Measurements from ENCODE around the gene PLA2G15.

Gene PLA2G15

DNA sequence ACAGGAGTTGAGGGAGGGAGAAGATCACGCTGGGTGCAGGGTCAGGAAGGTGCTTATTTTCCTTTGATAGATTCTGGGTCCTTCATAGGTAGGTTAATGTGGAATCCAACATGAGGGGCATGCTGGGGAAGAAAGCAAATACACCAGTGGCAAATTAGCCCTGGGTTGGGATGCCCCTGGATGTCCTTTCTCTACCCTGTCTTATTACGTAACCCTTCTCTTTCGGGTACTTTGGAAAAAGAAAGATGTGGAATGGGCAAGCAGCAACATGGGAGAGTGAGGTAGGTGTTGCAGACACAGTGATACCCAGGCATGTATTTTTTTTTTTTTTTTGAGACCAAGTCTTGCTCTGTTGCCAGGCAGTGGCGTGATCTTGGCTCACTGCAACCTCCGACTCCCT, 28.3 kb downstream of the PLA2G15 start:
- Histone ChIP-seq H4K20me1 (peaks cover 82% of the 10 kb centered on the region), H3K4me3 (no peak overlapping the region), H3K9ac (no peak overlapping the region), H3K4me1 (peaks cover 32% of the 10 kb centered on the region), H3K4me2 (no peak overlapping the region), H3K36me3 (peaks cover 89% of the 10 kb centered on the region), H3K9me3 (no peaks in the 10 kb centered on the region), H3K27ac (no peak overlapping the region), H3K27me3 (no peaks in the 10 kb centered on the region)
- TF ChIP-seq Cebpa-rat (IDR thresholded peaks at IDR 0.05), result no peak

DNA sequence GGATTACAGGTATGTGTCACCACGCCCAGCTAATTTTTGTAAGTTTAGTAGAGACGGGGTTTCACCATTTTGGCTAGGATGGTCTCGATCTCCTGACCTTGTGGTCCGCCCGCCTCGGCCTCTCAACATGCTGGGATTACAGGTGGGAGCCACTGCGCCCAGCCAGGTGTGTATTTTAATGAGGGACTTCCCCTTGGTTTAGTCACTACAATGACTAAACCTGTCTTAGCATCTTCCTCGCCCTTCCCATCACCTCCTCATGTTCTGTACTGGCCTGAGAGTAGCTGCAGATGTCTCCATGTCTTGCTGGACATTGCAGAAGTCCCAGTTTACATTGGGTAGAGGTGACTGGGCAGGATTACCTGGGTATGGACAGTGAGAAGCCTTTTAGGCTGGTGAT, 28.7 kb downstream of the PLA2G15 start:
- Histone ChIP-seq H3K27ac (no peak overlapping the region), H3K4me1 (peaks cover 28% of the 10 kb centered on the region; the same call in 1 of the 2 replicates), H4K20me1 (peaks cover 78% of the 10 kb centered on the region), H3K9me3 (no peaks in the 10 kb centered on the region; the same call in 1 of the 2 replicates), H3K9ac (no peak overlapping the region), H3K27me3 (no peaks in the 10 kb centered on the region), H3K4me3 (no peak overlapping the region), H3K36me3 (peaks cover 87% of the 10 kb centered on the region), H3K4me2 (no peak overlapping the region)
- no peak for TF ChIP-seq Cebpa-rat (IDR thresholded peaks at IDR 0.05)

DNA sequence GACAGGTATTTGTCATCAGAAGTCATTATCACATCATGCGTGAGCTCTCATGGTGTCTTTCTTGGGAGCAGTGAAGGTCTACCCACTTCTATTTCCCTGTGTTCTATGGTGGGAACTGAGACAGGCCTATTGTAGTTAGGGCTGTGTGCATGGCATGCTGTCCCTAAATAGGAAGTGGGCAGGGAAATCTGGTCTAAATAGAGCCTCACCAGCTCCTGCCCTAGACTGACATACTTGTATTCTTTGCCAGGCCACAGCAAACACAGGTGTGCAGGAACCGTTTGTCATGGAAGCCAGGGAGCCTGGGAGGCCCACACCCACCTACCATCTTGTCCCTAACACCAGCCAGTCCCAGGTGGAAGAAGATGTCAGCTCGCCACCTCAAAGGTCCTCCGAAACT, 29.3 kb downstream of the PLA2G15 start:
- Histone ChIP-seq H3K36me3 (peaks cover 87% of the 10 kb centered on the region), H3K27me3 (no peaks in the 10 kb centered on the region), H3K27ac (no peak overlapping the region), H3K4me3 (no peak overlapping the region), H3K4me1 (peaks cover 28% of the 10 kb centered on the region; the same call in 1 of the 2 replicates), H4K20me1 (peaks cover 72% of the 10 kb centered on the region), H3K9ac (no peak overlapping the region), H3K9me3 (no peaks in the 10 kb centered on the region; the same call in 1 of the 2 replicates), H3K4me2 (no peak overlapping the region)
- TF ChIP-seq Cebpa-rat (IDR thresholded peaks at IDR 0.05), result no peak

DNA sequence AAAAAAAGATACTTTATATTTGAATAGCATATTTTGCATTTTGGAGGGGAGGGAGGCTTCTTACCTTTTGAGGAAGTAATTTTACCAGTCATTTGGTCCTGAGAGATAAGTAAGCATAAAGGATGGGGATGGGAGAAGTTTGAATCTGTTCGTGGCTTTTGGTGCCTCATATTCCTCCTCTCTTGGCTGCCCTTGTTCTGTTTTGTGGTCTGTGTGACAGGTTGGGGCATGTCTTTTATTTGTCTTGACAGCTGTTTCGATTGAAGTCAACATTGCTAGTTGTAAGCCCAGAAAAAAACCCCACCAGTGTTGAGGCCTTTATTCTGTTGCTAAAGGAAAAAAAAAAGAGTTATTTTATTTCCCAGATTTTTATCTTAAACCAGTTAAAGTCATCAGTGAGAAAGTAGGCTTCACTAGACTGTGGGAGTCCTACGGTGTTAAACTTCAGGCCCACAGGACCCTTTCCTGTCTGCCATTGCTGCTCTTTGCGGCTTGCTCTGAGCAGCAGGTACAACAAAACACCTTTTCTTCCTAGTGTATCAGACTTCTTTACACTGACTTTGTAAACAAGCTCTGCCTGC, 30.5 kb downstream of the PLA2G15 start:
- TF ChIP-seq Cebpa-rat (IDR thresholded peaks at IDR 0.05), result no peak
- H3K27me3 ChIP-seq, result no peaks in the 10 kb centered on the region
- no peaks in the 10 kb centered on the region; the same call in 1 of the 2 replicates for H3K9me3 ChIP-seq
- peak overlapping the region; percentile 10; the same call in 1 of the 2 replicates for H3K4me2 ChIP-seq
- H3K36me3 ChIP-seq, result peaks cover 90% of the 10 kb centered on the region
- H3K4me1 ChIP-seq, result peaks cover 37% of the 10 kb centered on the region
- H3K4me3 ChIP-seq, result no peak overlapping the region
- peak overlapping the region; percentile 26; the same call in 1 of the 2 replicates for H3K9ac ChIP-seq
- H3K27ac ChIP-seq, result no peak overlapping the region
- H4K20me1 ChIP-seq, result peaks cover 60% of the 10 kb centered on the region

DNA sequence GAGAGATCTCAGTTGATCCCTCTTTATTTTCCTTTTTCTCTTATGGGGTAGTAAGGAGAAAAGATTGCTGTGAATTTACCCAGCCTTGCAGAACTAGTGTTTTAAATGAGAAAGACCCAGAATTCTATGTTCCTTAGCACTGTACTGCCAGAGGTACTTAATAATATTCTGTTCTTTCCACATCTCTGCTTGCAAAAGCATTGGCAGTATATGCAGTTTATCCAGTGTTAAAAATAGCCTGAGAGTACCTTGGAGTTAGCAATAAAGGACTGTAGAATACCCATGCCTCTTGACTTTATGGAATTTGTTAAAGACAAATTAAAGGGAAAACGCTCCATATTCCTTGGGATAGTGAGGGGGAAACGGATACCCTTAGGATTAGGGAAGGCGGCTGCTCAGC, 31.1 kb downstream of the PLA2G15 start:
- Histone ChIP-seq H3K27ac (no peak overlapping the region), H3K4me2 (peak overlapping the region; percentile 10; the same call in 1 of the 2 replicates), H3K4me3 (no peak overlapping the region)

DNA sequence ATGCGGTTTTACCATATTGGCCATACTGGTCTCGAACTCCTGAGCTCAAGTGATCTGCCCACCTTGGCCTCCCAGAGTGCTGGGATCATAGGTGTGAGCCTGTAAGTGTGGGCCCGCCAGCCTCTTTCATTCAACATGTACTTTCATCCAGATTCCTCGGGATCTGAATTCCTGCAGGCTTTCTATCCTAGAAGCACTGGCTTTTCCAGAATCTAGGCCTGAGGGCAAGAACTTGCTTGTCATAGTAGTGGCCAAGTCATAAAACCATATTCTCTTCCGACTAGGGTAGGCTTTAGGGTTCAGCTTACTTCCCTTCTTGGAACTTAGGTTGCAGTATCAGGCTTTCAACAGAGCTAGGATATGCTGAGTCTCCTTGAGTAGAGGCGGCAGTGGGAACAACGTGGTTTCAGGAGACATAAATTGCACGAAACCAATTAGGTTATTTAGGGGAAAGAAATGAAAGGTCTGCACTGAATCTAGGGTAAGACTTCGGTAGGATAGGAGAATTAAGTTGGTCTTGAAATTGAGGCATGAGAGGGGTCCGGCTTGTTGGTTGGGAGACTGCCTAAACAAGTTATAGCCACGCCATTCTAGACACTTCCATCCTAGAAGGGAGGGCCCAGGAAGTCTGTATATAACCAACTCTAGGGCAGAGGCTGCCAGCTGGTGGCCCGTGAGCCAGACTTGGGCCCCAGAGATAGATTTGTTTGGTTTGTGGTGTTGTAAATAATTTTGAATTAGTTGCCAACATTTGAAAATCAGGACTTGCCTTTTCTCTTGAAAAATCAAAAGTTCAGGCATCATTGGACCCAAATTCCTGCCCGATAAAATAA, 34.8 kb downstream of the PLA2G15 start:
- no peak overlapping the region for H3K27ac ChIP-seq
- H3K4me3 ChIP-seq, result no peak overlapping the region
- H3K4me1 ChIP-seq, result peaks cover 64% of the 10 kb centered on the region
- no peak overlapping the region for H3K9ac ChIP-seq
- no peak overlapping the region for H3K4me2 ChIP-seq
- no peak for TF ChIP-seq Cebpa-rat (IDR thresholded peaks at IDR 0.05)
- H3K9me3 ChIP-seq, result no peaks in the 10 kb centered on the region; the same call in 1 of the 2 replicates
- H4K20me1 ChIP-seq, result peaks cover 17% of the 10 kb centered on the region
- H3K27me3 ChIP-seq, result no peaks in the 10 kb centered on the region
- peaks cover 70% of the 10 kb centered on the region for H3K36me3 ChIP-seq

More for the DNA sequence above, 31.1 kb downstream of the PLA2G15 start:
- H3K36me3 ChIP-seq, result peaks cover 90% of the 10 kb centered on the region
- peak overlapping the region; percentile 26; the same call in 1 of the 2 replicates for H3K9ac ChIP-seq
- no peaks in the 10 kb centered on the region for H3K27me3 ChIP-seq
- no peak for TF ChIP-seq Cebpa-rat (IDR thresholded peaks at IDR 0.05)
- H3K4me1 ChIP-seq, result peaks cover 43% of the 10 kb centered on the region
- H3K9me3 ChIP-seq, result no peaks in the 10 kb centered on the region; the same call in 1 of the 2 replicates
- peaks cover 55% of the 10 kb centered on the region for H4K20me1 ChIP-seq

DNA sequence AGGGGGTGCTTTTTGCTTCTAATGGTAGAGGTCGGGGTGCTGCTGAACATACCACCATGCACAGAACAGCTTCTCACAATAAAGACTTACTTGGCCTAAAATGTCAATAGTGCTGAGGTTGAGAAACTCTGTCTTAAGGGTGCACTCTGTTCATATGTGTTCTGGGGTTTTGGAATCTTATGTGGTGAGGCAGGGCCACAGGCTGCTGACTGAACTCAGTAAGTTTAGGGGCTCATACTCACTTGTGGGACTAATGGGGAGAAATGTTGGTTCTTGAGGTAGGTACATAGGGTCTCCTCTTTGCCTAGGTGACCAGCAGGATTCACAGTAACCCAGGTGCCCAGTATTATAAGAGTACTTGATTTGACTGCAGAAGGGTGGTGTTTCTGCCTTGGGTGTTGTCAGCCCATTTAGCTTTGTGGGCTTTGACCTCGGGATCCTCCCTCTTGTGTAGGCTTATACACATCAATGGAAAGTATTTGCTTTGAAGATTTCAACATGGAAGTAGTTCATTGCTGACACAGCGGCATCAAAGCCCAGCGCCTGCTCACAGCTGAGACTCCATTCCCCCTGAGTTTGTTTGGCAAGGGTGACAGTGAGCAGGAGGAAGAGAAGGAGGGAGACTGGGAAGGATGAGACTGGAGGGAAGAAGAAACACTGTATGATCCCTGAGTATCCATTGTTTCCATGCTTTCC, 36.3 kb downstream of the PLA2G15 start:
- Histone ChIP-seq H3K4me3 (no peak overlapping the region), H3K4me1 (peaks cover 68% of the 10 kb centered on the region), H3K36me3 (peaks cover 57% of the 10 kb centered on the region), H3K9me3 (no peaks in the 10 kb centered on the region; the same call in 1 of the 2 replicates), H3K4me2 (peak overlapping the region; percentile 94; the same call in 1 of the 2 replicates), H3K27me3 (no peaks in the 10 kb centered on the region), H3K9ac (no peak overlapping the region), H4K20me1 (peaks cover 3% of the 10 kb centered on the region; the same call in 1 of the 2 replicates), H3K27ac (peak overlapping the region; percentile 85; the same call in 1 of the 2 replicates)
- TF ChIP-seq Cebpa-rat (IDR thresholded peaks at IDR 0.05), result no peak

DNA sequence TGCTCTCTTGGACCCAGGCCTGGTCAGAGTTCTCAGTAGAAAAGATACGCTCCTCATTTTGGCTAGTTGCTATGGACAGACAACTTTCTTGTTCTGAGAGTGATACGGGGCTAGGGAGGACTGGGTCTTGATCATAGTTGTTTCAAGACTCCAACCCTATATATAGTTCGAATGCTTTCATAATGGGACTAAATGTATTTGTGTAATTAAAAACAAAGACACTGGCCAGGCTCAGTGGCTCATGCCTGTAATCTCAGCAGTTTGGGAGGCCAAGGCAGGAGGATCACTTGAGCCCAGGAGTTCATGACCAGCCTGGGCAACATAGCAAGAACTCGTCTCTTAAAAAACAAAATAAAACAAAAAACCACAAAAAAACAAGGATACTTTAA, 36.9 kb downstream of the PLA2G15 start:
- H3K27me3 ChIP-seq, result no peaks in the 10 kb centered on the region
- H3K9me3 ChIP-seq, result no peaks in the 10 kb centered on the region; the same call in 1 of the 2 replicates
- peaks cover 52% of the 10 kb centered on the region for H3K36me3 ChIP-seq
- H3K27ac ChIP-seq, result peak overlapping the region; percentile 85; the same call in 1 of the 2 replicates
- H4K20me1 ChIP-seq, result no peaks in the 10 kb centered on the region
- no peak overlapping the region for H3K4me3 ChIP-seq
- H3K4me1 ChIP-seq, result peaks cover 73% of the 10 kb centered on the region
- no peak overlapping the region for H3K9ac ChIP-seq
- no peak for TF ChIP-seq Cebpa-rat (IDR thresholded peaks at IDR 0.05)
- H3K4me2 ChIP-seq, result peak overlapping the region; percentile 94; the same call in 1 of the 2 replicates

DNA sequence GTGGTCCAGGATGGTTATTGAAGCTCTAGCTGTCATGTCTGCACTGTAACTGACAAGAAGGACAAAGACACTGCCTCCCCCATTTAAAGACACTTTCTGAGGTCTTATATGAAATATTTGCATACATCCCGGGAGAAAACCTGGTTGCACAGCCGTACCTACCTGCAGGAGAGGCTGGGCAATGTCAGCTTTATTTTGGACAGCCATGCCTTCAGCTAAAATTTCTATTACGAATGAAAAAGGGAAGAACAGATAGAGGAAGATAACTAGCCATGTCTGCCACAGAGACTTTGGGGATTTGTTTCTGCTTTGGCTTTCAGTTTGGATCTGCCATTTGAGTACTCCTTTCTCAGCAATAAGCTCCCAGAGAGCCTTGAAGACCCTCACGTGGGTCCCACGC, 38.2 kb downstream of the PLA2G15 start:
- peaks cover 86% of the 10 kb centered on the region for H3K4me1 ChIP-seq
- H3K27me3 ChIP-seq, result no peaks in the 10 kb centered on the region
- TF ChIP-seq Cebpa-rat (IDR thresholded peaks at IDR 0.05), result no peak
- H3K27ac ChIP-seq, result peak overlapping the region; percentile 85
- H3K36me3 ChIP-seq, result peaks cover 47% of the 10 kb centered on the region
- H3K4me2 ChIP-seq, result peak overlapping the region; percentile 94
- H3K9ac ChIP-seq, result peak overlapping the region; percentile 63
- no peaks in the 10 kb centered on the region for H4K20me1 ChIP-seq
- H3K9me3 ChIP-seq, result no peaks in the 10 kb centered on the region; the same call in 1 of the 2 replicates
- peak overlapping the region; percentile 51; the same call in 1 of the 2 replicates for H3K4me3 ChIP-seq

Measured in BLaER1 (cell line).